Activated naive CD4-positive, alpha-beta T cell treated with Interleukin-2 at 50 U/mL for 16 hours (primary cell): ENCODE measurements around the gene FERMT2.
"Not testable (repeated sequence)": the region's sequence is repeated elsewhere in the genome, so short reads cannot be mapped to it uniquely, and the experiment has no call there.

Source experiments
- DNase-seq: peaks from one replicate; pipeline ENCODE4 v3.0.0-alpha.2; 2020

The FERMT2 gene

GRCh38 chr14:52900731-52901130 is 50.1 kb downstream of the FERMT2 start:
- no peak for DNase-seq

- no peak for DNase-seq
These were observed 52.4 kb downstream of the FERMT2 start for GRCh38 chr14:52898496-52898895.

DNA sequence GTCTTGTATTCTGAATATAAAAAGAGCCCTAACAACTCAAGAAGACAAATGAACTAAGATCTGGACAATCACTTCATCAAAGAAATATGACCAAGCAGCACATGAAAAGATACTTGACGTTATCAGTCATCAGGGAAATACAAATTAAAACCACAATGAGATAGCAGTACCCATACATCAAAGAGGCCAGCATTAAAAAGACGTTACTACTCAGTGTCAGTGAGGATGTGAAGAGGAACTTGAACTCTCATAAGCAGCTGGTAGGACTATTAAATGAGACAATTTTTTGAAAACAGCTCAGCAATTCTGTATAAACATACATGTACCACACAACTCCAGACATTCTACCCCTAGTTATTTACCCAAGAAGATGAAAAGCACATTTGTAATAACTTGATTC is 55.9 kb downstream of the FERMT2 start:
- DNase-seq, result no peak

- no peak for DNase-seq
These were observed 59.0 kb downstream of the FERMT2 start for GRCh38 chr14:52891800-52892199.

GRCh38 chr14:52888839-52889838 is 61.7 kb downstream of the FERMT2 start:
- DNase-seq, result no peak

DNA sequence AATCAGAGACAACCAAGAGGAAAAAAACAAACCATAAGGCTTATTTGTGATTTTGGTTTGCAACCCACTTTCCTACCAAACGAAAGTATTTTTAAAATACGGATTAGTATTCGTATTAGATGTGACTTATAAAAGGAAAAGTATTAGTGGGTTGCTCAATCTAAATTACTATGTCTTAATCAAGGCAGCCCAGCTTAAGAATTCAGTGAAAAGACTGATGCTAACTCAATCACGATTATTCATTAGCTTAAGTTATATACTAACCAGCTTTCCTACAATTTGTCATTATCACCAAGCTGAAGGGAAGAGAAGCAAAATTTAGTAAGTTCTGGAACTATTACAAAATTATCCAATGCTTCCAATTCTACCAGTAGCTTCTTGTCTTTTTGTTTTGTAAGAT is 62.7 kb downstream of the FERMT2 start:
- DNase-seq, result no peak

DNA sequence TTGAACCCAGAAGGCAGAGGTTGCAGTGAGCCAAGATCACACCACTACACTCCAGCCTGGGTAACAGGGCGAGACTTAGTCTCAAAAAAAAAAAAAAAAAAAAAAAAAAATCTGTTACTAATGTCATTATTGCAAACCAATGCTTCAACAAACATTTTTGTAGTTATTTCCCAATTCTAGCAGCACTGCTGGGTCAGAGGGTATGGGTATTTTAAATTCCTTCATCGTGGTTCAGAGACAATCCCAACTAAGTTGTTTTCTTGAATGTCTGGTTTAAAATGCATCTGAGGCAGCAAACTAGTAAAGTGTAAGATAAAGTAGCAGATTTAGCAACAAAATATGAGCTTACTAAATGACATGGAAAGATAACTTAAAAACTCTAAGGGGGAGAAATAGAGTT is 65.6 kb downstream of the FERMT2 start:
- DNase-seq, result no peak

- DNase-seq, result no peak
These were observed 67.2 kb downstream of the FERMT2 start for GRCh38 chr14:52883658-52884057.

DNA sequence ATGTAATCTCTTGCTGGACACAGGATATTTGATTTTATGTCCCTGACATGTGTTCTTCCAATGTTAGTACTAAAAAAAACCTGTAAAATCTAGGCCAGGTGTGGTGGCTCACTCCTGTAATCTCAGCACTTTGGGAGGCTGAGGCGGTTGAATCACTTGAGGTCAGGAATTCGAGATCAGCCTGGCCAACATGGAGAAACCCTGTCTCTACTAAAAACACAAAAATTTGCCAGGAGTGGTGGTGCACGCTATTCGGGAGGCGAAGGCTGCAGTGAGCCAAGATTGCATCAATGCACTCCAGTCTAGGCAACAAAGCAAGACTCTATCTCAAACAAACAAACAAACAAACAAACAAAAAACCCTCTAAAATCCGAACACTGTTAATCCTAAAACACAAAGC is 68.0 kb downstream of the FERMT2 start:
- DNase-seq, result no peak

GRCh38 chr14:52879958-52880357 is 70.9 kb downstream of the FERMT2 start:
- no peak for DNase-seq

GRCh38 chr14:52878946-52879345 is 71.9 kb downstream of the FERMT2 start:
- no peak for DNase-seq

- no peak for DNase-seq
These were observed 72.4 kb downstream of the FERMT2 start for GRCh38 chr14:52878469-52878868.

- DNase-seq, result no peak
These were observed 73.2 kb downstream of the FERMT2 start for GRCh38 chr14:52877628-52878027.

DNA sequence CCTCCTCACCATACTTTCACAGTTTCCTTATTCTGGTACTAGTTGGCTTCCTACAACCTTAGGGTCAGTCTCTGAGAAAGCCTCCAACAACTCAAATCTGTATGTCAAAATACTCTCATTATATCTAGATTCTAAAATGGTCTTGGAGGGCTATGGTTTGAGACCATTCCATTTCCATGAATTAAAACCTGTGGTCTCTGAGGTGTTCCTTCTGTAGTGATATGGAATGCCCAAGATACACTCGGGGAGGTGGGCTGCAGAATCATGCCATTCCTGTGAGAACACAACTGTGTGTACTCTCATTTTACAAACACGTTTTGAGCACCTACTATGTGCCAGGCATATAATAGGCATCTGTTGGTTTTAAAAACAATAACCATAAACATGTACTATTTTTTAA is 74.0 kb downstream of the FERMT2 start:
- DNase-seq, result no peak

DNA sequence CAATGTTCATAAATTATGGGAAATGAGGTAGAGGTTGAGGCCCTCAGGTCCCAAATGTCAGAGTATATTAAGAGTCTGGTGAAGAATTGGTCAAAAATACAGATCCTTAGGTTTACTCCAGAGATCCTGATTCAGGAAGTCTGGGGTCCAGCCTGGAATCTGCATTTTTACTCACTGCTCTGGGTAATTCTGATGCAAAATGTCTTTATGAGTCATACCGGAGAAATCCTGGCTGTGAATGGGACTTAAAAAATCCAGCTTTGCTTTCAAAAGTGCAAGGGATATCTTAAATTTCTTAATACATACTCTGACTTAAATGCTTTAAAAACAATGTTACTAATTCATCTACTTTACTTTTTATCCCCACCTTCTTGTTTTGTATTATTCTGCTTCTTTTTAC is 74.5 kb downstream of the FERMT2 start:
- no peak for DNase-seq

- no peak for DNase-seq
These were observed 75.1 kb downstream of the FERMT2 start for GRCh38 chr14:52875707-52876106.

- no peak for DNase-seq
These were observed 76.5 kb downstream of the FERMT2 start for GRCh38 chr14:52874389-52874788.

DNA sequence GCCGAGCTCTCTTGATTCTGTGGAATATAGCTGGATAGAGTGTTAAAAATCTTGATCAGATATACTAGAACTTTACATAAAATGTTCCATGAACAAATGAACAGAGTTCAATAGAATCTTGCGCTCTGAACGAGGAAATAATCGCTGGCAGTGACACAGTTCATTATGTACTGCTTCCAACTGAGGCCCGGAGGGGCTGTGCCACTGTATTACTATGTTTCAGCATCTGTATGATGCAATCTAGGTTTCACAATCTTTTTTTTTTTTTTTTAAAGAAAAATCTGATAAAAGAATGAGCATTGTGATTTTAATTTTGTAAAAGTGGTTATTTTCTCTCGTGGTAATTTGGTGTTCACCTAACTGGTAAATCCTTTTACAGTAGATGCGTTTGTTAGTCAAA is 77.2 kb downstream of the FERMT2 start:
- DNase-seq, result no peak

GRCh38 chr14:52873065-52873464 is 77.8 kb downstream of the FERMT2 start:
- no peak for DNase-seq

DNA sequence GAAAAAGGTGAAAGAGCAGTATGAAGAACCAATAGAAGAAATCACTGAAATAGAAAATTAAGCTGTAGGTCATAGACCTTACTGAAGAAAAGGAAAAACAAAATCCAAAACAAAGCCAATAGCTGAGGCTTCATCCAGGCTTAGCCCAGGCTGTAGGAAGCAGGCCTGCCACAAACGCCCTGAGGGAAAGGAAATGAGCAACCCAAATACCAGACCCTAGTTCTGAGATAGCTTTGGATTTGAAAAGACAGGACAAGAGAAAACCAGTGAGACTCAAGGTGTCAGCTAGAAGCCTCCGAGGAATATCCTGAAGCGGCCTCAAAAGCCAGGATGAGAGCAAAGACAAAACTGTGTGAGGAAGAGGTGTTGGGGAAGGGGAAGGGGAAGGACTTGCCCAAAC is 79.2 kb downstream of the FERMT2 start:
- no peak for DNase-seq

DNA sequence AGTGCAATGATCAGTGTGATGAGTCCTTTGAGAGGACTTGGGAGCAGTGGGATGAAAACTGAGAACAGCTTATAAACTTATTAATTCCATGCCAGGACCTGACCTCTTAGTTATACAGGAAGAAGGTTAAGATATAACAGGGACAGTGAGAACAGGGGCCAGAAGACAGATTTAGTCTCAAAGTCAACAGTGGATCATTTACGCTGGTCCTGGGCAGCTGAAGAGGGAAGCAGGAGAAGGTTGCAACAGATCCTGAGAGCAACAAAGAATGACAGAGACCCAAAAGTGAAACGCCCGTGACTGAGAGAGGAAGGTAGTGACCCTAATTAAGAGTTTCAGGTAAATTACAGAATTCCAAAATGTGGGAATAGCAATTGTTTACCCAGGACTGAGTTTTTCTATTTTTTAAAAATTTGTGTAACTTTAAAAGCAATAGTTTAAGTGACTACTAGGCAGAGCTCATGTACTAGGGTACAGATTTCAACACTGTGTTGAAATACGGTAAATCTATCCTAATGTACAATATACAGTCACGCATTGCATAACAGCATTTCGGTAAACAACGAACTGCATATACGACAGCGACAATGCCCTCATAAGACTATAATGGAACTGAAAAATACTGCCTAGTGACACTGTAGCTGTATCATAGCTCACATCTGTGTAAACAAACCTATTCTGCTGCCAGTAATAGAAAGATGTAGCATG is 81.8 kb downstream of the FERMT2 start:
- no peak for DNase-seq

DNA sequence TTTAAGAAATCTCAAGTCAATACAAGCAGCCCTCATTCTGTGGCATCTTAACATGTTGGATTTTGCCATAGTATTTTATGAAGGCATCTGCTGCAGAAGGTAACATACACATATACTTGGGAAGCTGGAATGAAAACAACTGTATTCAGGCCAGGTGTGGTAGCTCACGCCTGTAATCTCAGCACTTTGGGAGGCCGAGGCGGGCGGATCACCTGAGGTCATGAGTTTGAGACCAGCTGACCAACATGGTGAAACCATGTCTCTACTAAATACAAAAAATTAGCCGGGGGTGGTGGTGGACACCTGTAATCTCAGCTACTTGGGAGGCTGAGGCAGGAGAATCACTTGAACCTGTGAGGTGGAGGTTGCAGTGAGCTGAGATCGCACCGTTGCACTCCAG is 86.0 kb downstream of the FERMT2 start:
- not testable (repeated sequence) for DNase-seq

DNA sequence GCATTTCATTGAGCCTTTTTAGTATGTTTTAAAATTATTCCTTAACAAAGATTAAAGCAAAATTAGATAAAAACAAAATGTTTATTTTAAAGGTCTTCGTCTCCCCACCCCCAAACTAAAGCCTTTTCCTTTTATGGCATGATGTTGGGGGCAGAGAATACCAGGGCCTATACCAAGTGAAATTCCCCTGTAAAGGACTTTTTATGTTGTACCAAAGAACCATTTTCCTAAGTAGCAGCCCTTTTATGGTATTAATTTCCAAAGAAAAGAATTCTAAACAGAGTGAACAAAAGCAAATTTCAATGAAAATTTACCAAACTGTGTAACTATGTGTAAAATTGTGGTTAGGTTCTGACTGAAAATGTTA is 87.5 kb downstream of the FERMT2 start:
- no peak for DNase-seq

- DNase-seq, result no peak
These were observed 88.1 kb downstream of the FERMT2 start for GRCh38 chr14:52862632-52863333.
